ENCODE data around the gene TXLNB.

GRCh38 chr6:139219271-139219729 is 72.5 kb downstream of the TXLNB start:
- TF ChIP-seq TAF1 (IDR thresholded peaks at IDR 0.05; ENCODE audit: borderline replicate concordance, low read depth, low read length) (no peak), GATA2 (CRISPR knock-in tag; IDR thresholded peaks at IDR 0.05) (no peak), REST (IDR thresholded peaks at IDR 0.05; ENCODE audit: low read depth, low read length) (no peak), POLR2AphosphoS5 (IDR thresholded peaks at IDR 0.05; ENCODE audit: low read depth, low read length) (no peak)
